ENCODE data around the gene RAB43.

- TF ChIP-seq GABPA (IDR thresholded peaks at IDR 0.05; ENCODE audit: low read depth) (no peak), MAX (IDR thresholded peaks at IDR 0.05; ENCODE audit: low read depth) (no peak), MXI1 (IDR thresholded peaks at IDR 0.05; ENCODE audit: low read depth, low read length) (no peak), TAF1 (IDR thresholded peaks at IDR 0.05; ENCODE audit: borderline replicate concordance, low read depth, low read length) (no peak), CTCF (IDR thresholded peaks at IDR 0.05) (no peak), ELF1 (IDR thresholded peaks at IDR 0.05) (no peak), RAD21 (IDR thresholded peaks at IDR 0.05; ENCODE audit: low read length) (no peak), POLR2AphosphoS5 (IDR thresholded peaks at IDR 0.05; ENCODE audit: low read depth, low read length) (no peak), USF1 (IDR thresholded peaks at IDR 0.05; ENCODE audit: borderline replicate concordance, low read depth) (no peak)
These were observed 1.9 kb upstream of the RAB43 start for GRCh38 chr3:129123314-129124060.
